DMS 273 (cell line): ENCODE data around the gene SLC2A4.

Experiments used
- DNase-seq: peaks from one replicate; lab custom pipeline; 2025; ENCODE audit not compliant: unreplicated experiment; lab: John Stamatoyannopoulos, UW

SLC2A4 gene

GRCh38 chr17:7246779-7247178 lies 34.7 kb upstream of the SLC2A4 start:
- no peak for DNase-seq

DNA sequence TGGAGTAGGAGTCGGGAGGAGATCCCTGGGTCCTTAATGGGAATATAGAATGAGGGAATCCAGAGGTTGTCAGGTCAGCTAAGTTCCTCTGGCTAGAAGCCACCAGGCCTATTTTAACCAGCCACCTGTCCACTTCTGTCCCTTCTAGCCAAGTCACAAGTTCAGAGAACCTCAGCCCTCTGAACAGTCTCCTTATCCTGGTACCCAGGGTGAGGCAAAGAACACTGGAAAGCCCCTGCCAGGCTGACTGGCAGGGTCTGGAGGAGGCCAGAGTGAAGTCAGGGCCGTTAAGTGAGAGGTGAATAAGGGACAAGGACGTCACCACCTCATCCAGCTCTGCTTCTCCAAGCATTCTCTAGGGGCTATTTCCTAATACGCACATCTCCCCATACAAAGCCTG lies 32.7 kb upstream of the SLC2A4 start:
- no peak for DNase-seq

DNA sequence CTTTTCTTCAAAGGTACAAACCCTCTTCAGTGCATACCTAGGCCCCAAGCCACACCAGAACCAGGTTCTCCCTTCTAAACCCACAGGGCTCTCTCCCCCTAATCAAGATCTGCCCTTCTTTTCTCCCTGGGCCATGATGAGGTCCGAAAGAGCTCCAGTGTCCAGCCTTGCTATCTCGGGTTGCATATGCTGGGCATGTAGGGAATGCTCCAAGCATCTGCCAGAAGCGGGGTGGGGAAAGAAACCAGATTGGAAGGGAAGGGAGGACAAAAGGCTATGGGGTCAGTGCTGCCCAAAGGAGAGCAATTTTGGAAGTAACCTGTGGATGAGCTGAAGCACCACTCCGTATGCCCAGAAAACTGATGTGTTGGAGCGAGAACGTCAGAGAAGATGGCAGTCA lies 32.3 kb upstream of the SLC2A4 start:
- no peak for DNase-seq

DNA sequence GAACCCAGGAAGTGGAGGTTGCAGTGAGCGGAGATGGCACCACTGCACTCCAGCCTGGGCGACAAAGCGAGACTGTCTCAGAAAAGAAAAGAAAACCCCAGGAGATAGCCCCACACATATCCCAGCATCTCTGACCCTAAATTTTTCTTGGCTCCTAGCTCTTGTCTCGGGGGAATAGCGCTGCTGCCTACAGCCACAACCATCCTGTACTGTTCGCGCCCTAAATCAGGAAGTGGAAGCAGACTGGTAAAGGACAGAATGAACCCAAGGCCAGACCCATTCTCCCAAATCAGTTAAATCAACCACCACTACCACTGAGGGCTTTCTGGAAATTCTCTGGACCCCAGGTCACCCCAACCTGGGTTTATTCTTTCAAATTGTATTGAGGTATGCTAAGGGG lies 31.7 kb upstream of the SLC2A4 start:
- DNase-seq: no peak

DNA sequence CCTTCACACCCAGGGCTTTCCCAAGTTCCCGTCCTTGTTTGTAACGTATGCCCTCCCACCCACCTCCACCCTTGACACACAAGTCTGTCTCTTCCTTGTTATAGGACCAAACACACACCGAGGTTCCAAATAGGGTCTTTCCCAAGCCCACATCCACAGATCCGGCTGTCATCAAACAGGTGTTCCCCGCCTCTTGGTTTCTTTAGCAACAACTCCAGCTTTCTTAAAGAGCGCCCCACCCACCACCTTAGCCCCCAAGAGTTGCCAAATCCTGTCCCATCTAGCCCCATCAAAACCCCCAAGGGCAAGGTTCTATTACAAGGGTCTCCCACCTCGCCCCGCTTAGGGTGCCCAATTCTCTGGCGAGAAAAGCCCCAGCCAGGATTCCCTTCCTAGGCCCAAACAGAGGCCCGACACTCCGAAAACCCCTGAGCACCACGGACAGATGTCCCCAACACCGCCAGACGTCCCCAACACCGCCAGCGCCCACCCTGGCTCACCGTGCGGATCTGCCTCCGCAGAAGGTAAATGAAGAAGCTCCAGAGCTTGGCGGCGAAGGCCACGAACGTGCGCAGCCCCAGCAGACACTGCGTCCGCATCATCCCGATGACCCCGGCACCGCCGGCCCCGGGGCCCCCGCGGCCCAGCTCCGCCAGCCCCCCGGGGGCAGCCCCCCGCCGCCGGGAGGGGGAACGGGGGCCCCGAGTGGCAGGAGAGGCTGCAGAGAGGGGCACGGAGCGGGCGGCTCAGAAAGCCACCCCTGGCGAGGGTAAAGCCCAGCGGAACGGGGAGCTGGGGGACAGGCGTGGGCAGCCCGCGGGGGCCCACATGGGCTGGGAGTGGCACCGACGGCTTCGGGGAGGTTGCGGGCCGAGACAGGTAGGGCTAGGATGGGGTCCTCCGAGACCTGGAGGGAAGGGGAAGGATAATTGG lies 30.6 kb upstream of the SLC2A4 start:
- no peak for DNase-seq

- DNase-seq: peak; percentile 98
Observed at GRCh38 chr17:7251661-7252175, 29.8 kb upstream of the SLC2A4 start, which contains the start of gene CTDNEP1. TSS of gene CTDNEP1 (minus strand) at chr17:7251734. CDS start at chr17:7251296, 438 bp downstream.

DNA sequence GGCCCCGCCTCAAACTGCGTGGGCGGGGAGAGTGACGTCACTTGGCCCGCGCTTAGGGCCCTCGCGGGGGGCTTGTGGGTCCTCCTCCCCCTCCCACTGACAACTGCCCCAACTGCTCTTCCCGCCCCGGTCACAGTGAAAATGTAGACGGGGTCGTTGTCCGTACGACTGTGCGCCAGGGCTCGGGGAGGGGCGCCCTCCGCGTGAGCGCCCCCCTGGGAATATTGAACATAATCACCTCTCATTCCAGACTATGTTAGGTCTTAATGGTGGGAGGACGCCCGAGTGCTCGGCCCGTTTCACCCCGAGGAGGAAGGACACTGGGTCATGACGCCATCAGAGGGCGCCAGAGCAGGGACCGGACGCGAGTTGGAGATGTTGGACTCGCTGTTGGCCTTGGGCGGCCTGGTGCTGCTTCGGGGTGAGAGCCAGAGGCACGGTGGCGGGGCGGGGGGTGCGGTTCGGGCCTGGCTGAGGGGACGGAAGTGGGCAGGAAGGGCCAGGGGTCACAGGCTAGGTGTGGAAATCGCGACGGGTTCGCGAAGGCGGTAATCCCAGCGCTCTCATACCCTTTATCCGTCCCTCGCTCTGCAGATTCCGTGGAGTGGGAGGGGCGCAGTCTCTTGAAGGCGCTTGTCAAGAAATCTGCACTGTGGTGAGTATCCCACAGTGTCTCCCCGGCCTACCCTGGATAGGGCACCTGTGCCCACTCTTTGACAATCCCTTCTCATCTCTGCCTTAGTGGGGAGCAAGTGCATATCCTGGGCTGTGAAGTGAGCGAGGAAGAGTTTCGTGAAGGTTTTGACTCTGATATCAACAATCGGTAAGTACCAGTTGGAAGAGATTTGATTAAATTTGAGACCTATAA lies 29.1 kb upstream of the SLC2A4 start, which contains the start of gene ELP5:
Gene ELP5, plus strand, starts transcription at position 40 of the 868 bp plus-strand sequence. Its CDS starts 336 bp downstream, at position 376.
- peak; percentile 93 for DNase-seq

- no peak for DNase-seq
Observed at GRCh38 chr17:7253082-7253481, 28.4 kb upstream of the SLC2A4 start.

- DNase-seq: no peak
Observed at GRCh38 chr17:7254511-7254910, 27.0 kb upstream of the SLC2A4 start.

GRCh38 chr17:7256766-7257456 lies 24.6 kb upstream of the SLC2A4 start:
- no peak for DNase-seq

- no peak for DNase-seq
Observed at GRCh38 chr17:7258731-7259554, 22.6 kb upstream of the SLC2A4 start.

DNA sequence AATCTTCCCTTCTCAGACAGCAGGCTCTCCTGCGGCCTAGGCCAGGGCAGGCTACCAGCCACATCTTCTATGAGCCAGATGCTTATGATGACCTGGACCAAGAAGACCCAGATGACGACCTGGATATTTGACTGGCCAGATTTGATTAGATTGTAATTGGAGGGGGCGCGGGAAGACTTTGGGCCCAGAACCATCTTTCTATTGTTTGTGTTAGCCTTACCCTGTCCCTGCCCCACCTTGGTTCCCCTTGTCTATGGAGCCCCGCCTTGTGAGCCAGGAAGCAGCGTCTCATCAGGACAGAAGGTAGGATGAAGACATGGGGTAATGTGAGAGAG lies 22.0 kb upstream of the SLC2A4 start:
- DNase-seq: no peak

DNA sequence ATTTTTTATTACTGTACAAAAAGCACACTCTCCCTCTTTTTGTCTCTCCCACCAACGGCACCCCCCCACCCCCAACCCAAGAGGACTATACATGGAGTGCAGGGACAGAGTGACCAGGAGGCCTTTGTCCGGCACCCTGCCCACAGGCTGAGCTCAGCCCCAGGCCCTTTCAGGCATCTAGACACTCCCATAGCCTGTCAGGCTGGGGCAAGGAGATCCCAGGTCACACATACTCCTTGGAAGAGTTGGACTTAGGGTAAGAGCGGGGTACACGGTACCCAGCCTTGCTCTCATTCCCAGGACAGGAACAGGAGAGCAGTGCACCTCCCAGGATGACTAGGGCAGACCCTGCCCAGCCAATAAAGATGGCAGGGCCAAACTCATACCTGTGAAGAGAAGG lies 21.4 kb upstream of the SLC2A4 start:
- DNase-seq: no peak

- peak; percentile 50 for DNase-seq
Observed at GRCh38 chr17:7260651-7261378, 20.7 kb upstream of the SLC2A4 start.

- no peak for DNase-seq
Observed at GRCh38 chr17:7261379-7262191, 19.9 kb upstream of the SLC2A4 start.

GRCh38 chr17:7262192-7262934 lies 19.2 kb upstream of the SLC2A4 start, which contains the start of gene CLDN7:
TSS of gene CLDN7 (minus strand) at chr17:7262478. CDS start at chr17:7262043, 435 bp downstream.
- DNase-seq: no peak

DNA sequence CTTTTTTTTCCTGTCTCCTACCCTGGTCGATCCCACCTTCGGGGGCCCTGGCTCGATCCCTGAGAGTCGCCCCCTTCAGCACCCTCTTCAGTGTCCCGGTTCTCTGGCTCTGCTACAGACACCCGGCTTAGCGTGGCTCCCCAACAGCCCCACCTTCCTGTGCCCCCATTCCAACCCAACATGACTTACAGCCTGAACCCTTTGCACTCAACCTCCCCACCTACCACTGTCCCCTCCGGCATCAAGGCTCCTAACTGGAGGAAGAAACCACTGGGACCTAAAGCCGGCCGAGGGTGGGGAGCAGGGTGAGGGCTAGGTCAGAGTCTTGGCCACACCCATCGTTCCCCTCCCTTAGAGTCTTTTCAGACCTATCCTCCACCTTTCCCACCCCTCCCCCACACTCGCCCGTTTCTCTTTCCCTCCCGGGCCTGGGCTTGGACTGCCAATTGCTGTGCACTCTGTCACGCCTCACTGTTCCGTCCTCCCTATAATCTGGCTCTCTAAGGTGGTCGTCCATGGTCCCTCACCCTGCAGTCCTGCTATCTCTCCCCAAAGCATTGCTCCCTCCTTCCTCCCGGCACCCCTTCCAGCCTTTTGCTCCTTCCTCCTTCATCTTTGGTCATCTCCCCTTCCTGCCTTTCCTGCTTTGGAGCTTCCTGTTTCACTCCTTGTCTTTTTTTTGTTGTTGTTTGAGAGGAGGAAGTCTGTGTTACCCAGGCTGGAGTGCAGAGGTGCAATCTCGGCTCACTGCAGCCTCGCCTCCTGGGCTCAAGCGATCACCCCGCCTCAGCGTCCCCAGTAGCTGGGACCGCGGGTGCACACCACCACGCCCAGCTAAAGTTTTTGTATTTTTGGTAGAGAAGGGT lies 18.4 kb upstream of the SLC2A4 start:
- DNase-seq: no peak
